Activated CD4-positive, alpha-beta T cell treated with anti-CD3 and anti-CD28 coated beads, Interleukin-2, amount 50 U/mL, for 24 hours (primary cell): ENCODE data around the gene PROKR1.
"Not testable (repeated sequence)": the region's sequence is repeated elsewhere in the genome, so short reads cannot be mapped to it uniquely, and the experiment has no call there.

Source experiments
- DNase-seq, 2 donors: peaks; one replicate each; pipeline ENCODE4 v3.0.0-alpha.2; 2020; ENCODE audit warnings: low read depth in 1 of 2, low spot score in 1 of 2

Gene PROKR1

DNA sequence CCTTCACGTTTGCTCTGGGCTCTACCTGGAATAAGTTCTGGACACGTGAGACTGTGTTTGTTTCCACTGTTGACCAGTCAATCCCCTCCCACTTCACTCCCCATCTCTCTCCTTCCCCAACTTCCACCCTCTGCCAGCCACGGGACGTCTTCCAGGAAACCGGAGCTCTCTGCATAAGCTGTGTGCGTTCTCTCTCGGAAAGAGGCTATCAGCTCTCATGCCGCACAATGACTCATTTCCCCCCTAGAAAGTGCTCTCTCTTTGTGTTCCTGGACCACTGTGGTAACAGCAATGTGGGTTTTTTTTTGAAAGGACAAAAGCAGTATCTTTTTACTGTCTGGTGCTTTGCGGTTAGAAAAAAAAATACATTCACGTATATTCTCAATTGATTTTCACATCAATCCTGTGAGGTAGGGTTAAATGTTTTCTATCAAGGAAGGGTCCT, 10.2 kb downstream of the PROKR1 start:
- DNase-seq, result peak in 1 of 2 donors; percentile 36

DNA sequence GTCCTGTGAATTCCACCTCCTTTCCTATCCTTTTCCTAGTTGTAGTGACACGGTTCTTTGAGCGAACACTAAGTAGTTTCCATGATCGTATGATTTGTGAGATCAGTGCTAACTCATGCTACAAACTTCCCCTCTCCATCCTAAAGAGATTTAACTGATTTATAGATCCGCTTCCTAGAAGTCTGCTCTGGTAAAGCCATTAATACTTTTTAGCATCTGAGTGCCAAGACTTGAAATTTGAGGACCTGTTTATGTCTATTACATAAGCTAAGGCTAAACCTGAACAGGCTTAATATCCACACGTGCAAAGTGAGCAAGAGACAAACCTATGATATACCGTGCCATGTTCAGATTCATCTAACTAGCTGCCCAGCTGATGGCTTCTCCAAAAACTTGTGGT, 14.9 kb downstream of the PROKR1 start:
- DNase-seq, result no peak

DNA sequence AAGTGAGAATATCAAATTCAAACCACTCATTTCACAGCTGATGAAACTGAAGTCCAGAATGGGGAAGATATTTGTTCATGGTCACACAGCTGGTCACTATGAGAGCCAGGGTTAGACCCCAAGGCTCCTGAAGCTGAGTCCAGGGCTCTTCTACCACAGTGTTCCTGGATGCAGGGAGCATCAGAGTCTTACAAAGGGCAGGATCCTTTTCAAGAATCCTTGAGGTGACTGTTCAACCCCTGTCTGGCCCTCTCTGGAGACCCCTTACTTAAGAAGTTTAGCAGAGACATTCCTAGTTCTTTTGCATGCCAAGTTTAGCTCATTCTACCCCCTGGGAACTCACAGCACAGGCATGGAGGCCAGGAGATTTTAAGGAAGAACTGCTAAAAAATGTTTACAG, 15.7 kb downstream of the PROKR1 start:
- DNase-seq, result no peak

DNA sequence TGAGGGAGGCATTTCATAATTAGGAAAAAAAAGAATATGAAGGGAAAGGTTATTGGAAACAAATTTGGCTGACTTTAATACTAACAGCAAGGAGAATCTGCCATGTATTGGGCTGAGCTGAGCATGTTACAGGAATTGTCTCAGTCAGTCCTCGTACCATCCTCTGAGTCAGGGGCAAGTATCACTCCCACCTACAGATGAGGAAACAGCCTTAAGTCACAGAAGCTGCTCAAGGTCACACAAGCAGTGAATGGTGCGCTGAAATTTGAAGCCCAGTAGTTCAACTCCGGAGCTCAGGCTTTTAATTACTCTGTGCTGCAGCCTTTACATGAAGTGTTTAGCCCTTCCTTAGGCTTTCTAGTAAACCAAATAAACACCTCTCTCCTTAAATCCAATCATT, 17.3 kb downstream of the PROKR1 start:
- no peak for DNase-seq

DNA sequence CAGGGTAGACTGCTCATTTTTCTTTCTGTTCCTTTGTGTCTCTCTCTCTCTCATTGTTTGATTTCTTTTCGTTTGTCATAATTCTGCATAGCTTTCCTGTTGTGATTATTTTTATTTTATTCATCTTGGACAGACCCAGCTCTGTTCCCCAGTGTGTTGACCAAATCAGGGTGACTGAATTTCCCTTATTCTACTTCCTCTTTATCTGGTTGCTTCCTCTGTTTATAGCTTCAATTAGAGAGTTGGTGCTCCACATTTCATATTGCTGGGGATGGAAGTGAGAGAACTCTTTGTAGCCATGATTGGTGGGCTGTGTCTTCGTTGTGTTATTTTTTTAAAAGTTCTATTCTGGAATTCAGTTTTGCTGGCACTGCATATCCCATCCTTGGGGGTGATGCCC, 19.1 kb downstream of the PROKR1 start:
- DNase-seq, result no peak

DNA sequence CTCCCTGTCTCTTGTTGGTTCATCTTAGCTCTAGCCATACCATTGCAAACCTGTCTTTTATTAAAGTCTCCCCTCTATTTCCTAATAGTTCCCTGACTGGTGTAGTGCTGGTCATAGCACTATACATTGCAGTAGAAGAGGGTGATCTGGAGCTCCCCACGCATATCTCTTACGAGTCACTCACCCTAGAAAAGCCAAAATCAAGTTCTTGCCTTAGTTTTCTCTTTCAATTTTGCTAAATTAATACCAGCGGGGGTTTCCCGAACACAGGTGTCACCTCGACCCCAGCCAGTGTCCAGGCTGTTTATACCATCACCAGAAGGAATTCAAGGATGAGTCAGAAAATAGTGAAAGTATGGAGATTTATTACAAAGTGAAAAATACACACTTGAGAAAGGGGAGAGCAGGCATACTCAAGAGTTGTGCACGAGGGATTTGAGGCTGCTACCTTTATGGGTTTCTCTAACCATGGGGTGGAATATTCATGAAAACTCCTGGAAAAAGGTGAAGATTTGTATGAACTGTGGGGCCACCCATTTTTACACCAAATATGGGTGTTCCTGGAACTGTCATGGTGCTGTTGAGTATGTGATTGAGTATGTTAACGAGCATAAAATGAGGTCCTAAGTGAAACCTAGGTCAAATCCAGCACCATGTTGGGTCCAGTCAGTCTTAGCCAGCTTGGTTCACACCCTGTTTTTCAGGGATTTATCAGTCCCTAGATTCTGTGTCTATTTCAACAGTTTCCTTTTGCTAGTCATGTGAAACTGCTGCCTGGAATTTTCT, 20.2 kb downstream of the PROKR1 start:
- no peak for DNase-seq

DNA sequence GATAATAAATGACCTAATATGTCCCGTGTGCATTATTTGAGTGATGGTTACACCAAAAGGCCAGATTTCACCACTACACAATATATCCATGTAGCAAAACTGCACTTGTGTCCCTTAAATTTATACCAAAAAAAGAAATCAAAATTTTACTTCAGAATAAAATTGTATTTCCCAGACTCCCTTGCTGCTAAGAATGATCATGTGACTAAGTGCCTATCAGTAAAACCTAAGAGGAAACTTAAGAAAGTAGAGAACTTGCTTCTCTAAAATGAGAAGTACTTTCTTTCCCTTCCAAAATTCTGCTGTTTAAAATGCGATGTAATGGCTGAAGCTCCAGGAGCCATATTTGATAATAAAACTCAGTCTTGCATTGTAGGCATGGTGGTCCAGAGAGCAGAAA, 24.0 kb downstream of the PROKR1 start:
- no peak for DNase-seq

DNA sequence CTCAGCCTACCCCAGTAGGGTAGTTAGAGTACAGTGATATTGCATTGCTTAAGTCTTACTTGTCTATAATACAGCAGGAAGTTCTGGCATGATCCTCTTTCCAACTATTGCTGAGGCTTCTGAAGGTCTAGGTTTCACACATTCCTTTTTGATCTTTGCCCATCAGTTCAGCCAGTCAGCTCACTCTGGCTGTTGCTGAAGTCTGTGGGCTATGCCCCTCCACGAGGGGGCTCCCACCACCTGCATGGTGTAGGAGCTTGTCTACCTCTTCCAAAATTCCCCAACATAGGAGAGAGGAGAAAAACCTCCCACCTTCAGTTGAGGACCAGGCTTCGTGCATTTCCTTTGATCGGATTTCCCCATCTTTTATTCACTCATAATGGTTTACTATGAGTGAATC, 26.3 kb downstream of the PROKR1 start:
- DNase-seq, result no peak

DNA sequence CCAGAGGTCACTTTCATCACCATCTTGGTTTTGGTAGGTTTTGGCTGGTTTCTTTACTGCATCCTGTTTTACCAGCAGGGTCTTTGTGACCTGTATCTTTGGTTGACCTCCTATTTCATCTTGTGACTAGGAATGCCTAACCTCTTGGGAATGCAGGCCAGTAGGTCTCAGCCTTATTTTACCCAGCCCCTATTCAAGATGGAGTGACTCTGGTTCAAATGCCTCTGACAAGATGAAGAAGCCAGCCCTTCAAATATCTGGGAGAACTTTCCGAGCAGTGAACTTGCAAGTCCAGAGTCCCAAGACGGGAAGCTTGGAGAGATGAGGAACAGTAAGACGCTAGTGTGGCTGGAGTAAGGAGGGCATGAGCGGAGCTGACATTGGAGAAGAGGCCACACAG, 28.6 kb downstream of the PROKR1 start:
- no peak for DNase-seq

DNA sequence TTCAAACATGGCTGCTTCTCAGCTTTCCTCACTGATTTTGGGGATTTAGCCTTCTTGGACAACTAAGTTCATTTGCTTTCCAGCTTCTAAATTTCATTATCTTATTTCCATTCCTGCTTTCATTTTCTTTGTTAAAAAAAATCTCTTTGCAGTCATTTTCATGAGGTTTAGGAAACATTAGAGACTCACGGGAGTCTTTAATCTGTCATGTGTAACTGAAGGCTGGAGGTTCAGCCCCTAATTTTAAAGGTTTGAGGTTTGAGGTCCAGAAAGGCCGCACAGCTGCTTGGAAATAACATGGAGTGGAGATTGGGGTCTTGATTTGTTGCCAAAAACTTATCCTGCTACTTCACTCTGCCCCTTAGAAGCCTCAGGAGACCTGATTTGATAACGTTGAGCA, 30.3 kb downstream of the PROKR1 start:
- DNase-seq, result no peak

DNA sequence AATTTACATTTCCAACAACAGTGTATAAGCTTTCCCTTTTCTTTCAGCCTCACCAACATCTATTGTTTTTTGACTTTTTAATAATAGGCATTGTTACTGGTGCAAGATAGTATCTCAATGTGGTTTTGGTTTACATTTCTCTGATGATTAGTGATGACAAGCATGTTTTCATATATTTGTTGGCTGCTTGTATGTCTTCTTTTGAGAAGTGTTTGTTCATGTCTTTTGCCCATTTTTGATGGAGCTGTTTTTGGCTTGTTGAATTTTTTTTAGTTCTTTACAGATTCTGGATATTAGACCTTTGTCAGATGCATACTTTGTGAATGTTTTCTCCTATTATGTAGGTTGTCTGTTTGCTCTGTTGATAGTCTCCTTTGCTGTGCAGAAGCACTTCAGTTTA, 32.1 kb downstream of the PROKR1 start:
- no peak for DNase-seq

DNA sequence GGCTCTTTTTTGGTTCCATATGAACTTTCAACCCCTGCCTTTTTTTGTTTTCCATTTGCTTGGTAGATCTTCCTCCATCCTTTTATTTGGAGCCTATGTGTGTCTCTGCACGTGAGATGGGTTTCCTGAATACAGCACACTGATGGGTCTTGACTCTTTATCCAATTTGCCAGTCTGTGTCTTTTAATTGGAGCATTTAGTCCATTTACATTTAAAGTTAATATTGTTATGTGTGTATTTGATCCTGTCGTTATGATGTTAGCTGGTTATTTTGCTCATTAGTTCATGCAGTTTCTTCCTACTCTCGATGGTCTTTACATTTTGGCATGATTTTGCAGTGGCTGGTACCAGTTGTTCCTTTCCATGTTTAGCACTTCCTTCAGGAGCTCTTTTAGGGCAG, 34.5 kb downstream of the PROKR1 start:
- not testable (repeated sequence) for DNase-seq

DNA sequence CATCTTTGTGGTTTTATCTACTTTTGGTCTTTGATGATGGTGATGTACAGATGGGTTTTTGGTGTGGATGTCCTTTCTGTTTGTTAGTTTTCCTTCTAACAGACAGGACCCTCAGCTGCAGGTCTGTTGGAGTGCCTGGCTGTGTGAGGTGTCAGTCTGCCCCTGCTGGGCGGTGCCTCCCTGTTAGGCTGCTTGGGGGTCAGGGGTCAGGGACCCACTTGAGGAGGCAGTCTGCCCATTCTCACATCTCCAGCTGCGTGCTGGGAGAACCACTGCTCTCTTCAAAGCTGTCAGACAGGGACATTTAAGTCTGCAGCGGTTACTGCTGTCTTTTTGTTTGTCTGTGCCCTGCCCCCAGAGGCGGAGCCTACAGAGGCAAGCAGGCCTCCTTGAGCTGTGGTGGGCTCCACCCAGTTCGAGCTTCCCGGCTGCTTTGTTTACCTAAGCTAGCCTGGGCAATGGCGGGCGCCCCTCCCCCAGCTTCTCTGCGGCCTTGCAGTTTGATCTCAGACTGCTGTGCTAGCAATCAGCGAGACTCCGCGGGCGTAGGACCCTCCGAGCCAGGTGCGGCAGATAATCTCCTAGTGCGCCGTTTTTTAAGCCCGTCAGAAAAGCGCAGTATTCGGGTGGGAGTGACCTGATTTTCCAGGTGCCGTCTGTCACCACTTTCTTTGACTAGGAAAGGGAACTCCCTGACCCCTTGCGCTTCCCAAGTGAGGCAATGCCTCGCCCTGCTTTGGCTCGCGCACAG, 36.0 kb downstream of the PROKR1 start:
- not testable (repeated sequence) for DNase-seq

DNA sequence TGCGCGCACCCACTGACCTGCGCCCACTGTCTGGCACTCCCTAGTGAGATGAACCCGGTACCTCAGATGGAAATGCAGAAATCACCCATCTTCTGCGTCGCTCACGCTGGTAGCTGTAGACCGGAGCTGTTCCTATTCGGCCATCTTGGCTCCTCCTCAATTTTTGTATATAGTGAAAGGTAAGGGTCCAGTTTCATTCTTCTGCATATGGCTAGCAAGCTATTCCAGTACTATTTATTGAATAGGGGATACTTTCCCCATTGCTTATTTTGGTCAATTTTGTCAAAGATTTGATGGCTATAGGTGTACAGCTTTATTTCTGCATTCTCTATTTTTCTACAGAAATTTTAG, 36.5 kb downstream of the PROKR1 start:
- not testable (repeated sequence) for DNase-seq

DNA sequence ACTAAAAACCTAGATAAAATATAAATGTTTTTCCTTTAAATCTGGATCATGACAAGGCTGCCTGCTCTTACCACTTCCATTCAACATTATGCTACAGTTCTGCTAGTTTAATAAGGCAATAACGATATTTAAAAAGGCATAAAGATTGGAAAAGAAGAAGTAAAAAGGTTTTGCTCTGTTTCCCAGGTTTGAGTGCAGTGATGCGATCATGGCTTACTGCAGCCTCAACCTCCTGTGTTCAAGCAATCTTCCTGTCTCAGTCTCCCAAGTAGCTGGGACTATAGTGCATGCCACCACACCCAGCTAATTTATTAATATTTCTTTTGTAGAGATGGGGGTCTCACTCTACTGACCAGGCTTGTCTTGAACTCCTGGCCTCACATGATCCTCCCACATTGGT, 40.8 kb downstream of the PROKR1 start:
- no peak for DNase-seq

DNA sequence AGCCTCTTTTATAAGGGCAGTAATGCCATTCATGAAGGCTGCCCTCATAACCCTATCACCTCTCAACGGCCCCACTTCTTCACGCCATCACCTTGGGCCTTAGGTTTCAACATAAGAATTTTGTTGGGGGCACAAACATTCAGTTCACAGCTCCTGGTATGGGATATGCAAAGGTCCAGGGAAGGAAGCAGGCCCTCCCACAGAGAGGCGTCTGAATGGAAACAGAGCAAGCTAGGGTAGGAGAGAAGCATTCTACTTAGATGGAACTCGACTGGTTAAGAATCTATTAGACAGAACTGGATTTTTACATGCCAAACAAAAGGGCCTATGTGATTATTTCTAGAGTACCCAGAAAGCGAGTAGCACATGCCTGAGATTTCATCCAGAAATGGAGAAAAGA, 42.8 kb downstream of the PROKR1 start:
- no peak for DNase-seq

DNA sequence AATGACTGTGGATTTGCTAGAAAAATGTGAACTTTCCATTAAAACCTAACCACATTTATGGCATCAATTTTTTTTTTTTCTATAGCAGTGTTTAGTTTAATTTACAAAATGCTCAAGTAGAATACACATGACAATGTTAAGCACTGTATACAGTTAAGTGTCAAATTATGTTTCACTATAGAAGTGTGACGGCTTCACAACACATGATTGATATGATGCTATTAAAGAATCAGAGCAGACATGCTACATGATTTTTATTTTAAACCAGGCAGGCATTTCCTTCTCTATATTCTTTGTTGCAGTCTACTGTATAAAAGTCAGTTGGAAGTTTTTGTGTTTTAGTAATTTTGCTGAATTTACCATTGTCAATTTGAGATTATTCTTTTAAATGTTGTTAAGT, 43.6 kb downstream of the PROKR1 start:
- DNase-seq, result no peak

DNA sequence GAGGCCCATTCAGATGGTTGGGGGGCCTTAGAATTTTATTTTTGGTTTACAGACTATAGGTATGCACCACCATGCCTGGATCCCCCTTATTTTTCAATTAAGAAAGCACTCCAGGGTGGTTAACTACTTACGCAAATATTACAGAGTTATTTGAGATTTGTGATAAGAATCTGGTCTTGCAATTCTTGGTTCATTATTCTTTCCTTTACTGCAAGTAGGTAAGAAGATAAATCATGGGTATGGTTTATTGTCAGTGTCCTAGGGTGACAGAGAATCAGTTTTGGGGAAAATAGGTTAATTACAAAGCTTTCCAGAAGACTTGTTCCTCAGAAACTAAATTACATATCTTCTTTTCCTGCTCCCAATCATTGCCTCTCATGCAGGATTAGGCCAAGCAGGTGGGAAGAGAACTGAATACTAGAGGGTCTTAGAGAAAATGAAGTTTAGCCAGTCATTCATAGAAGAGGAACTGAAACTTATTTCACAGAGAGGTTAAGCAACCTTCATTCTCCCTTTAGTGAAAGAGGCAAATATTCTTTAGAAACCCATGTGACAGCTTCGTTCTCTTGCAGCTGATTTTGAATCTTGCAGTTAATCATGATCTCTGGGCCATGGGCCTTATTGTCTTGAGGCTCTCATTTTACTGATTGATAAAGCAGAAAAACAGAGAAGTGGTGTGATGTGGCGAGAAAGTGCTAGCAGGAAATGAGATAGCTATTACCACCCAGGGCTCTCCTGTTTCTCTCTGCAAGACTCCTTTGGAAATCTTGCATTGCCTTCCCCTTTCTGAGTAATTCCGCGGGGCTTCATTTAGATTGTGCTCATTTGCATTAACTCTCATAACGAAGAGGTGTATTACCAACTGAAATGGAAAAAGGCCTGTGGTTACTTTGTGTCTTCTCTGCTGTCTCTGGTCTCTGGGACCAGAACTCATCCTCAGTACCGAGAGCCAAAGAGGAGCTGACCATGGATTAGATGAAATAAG, 46.5 kb downstream of the PROKR1 start:
- DNase-seq, result peak in 1 of 2 donors; percentile 28

DNA sequence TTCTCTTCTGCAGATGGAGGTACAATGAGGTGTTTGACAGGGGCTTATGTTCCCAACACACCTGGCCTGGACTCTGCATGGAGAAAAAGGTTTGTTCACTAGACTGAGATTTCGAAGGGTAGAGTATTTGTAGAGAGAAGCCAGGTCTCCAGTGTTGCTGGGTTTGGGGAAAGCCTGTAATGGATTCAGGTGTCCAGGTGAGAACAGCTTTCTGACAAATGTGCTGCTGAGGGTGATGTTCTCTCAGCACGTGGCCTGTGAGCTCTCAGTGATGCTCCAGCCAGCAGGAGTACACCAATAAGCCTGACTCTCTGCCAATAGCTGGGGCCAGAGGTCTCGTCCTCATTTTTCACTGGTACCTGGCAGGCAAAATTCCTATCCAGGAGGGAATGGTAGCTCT, 47.5 kb downstream of the PROKR1 start:
- DNase-seq, result no peak

DNA sequence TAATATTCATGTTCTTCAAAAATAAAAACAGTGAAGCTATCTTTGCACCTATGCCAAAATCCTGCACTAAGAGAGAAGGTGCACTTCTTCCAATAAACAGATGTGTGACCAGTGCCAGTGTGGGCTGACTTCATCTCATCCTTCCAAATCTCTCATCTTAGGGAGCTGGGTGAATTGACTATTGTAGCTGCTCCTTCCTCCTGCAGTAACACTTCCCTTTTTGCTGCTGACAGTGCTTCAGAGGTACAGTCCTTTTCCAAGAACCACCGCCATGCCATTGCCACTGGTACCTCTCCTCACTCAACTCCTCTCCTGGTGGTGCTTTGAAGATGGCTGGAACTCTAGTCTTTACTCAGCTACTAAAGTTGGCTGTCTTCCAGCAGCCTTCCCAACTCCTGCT, 49.1 kb downstream of the PROKR1 start:
- DNase-seq, result no peak

DNA sequence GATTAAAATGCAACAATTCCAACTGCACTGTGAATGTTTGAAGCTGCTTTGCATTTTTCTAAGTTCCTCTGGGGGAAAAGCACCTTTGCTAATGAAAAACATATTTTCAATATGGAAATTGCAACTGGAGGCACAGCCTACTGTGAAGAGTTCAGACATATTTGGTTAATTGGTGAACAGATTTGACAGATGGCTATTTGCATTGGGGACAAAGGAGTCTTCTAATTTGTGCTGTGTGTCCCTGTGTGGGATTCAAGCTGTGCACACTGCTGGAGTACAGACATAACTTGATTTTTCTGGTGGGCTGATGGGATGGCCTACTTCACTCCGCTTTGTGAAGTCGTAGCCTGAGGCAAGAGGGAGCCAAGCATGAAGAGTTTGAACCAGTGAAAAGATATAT, 50.6 kb downstream of the PROKR1 start:
- no peak for DNase-seq

DNA sequence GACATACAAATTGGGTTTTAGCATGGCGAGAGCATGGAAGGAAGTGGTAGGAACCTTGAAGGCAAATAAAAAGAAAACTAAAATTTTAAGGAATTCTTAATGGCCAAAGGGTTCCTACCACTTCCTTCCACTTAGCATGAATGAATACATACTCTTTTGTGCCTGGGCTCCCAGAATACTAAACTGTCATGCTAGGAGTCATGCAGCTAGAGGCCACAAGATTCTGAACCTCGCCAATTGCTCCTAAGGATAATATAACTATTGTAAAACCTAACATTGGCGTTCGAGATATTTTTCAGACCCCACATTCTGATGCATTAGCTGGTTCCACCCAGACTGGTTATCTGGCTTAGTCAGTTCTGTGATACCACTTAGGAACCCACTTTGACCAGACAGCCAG, 52.6 kb downstream of the PROKR1 start:
- DNase-seq, result no peak
